Loucy (cell line): ENCODE measurements around the gene CEP170.
"Not testable (repeated sequence)": the region's sequence is repeated elsewhere in the genome, so short reads cannot be mapped to it uniquely, and the experiment has no call there.

Experiments
- CTCF ChIP-seq: fragments of 200-600 bp; sonication (generic); conservative IDR thresholded peaks from 2 replicates; pipeline ENCODE4 v1.5.1; 2014; ENCODE audit warnings: mild to moderate bottlenecking, antibody characterized with exemption, low read length
- EZH2phosphoT487 ChIP-seq: fragments of 200-600 bp; IDR thresholded peaks from 2 replicates; pipeline ENCODE4 v1.6.1; 2018; ENCODE audit warnings: antibody characterized with exemption, mild to moderate bottlenecking, moderate library complexity, borderline replicate concordance

- TF ChIP-seq CTCF, EZH2phosphoT487: not testable (repeated sequence)
Measured at GRCh38 chr1:243121939-243122338, 133.1 kb downstream of the CEP170 start.
